ENCODE measurements around the gene PIGP.

The PIGP gene

DNA sequence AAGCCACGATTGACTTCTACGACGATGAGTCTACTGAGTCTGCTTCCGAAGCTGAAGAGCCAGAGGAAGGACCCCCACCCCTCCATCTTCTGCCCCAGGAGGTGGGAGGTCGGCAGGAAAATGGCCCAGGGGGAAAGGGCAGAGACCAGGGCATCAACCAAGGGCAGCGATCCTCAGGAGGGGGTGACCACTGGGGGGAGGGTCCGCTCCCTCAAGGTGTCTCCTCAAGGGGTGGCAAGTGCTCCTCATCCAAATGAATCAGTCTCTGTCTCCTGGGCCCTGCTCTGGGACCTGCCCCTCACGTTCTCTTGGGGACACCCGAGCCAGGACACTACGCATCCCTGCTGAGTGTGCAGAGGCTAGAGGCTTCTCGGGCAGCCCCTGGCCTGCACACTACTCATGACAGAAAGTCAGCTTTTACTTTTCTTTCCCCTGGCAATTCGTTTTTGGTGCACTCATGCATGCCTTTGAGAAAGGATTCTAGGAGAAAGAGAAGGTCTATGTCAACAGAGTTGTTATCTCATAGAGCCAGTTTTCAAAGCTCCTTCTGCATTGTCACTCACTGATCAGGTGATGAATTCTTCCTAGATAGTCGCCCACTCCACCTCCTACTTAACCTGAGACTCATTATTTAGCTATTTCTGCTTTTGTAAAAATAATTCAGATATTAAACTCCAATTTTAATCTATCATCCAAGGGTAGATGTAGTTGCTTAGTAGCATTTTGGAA lies 54.8 kb downstream of the PIGP start:
- DNase-seq (no peak), ATAC-seq (ENCODE audit: insufficient read depth, low read depth) (no peak)
- H3K4me2 ChIP-seq (ENCODE audit: insufficient read depth, low read length), result no peak overlapping the region
- no peaks in the 10 kb centered on the region for H3K9me3 ChIP-seq (ENCODE audit: insufficient read depth, low read length, severe bottlenecking)
- no peak overlapping the region for H3K4me3 ChIP-seq (ENCODE audit: low read depth in 1 of 2, low read length in 2 of 2)
- no peaks in the 10 kb centered on the region for H3K27me3 ChIP-seq (ENCODE audit: insufficient read depth, low read length, poor library complexity)
- no peak overlapping the region for H3K27ac ChIP-seq (ENCODE audit: low read length)
- TF ChIP-seq, protein P1, sequence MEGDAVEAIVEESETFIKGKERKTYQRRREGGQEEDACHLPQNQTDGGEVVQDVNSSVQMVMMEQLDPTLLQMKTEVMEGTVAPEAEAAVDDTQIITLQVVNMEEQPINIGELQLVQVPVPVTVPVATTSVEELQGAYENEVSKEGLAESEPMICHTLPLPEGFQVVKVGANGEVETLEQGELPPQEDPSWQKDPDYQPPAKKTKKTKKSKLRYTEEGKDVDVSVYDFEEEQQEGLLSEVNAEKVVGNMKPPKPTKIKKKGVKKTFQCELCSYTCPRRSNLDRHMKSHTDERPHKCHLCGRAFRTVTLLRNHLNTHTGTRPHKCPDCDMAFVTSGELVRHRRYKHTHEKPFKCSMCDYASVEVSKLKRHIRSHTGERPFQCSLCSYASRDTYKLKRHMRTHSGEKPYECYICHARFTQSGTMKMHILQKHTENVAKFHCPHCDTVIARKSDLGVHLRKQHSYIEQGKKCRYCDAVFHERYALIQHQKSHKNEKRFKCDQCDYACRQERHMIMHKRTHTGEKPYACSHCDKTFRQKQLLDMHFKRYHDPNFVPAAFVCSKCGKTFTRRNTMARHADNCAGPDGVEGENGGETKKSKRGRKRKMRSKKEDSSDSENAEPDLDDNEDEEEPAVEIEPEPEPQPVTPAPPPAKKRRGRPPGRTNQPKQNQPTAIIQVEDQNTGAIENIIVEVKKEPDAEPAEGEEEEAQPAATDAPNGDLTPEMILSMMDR (IDR thresholded peaks at IDR 0.05; ENCODE audit: borderline replicate concordance, extremely low read depth, low read length, poor library complexity, severe bottlenecking), result no peak
- TF ChIP-seq EZH2 (IDR thresholded peaks at IDR 0.05; ENCODE audit: borderline replicate concordance, low read depth, low read length, severe bottlenecking), result no peak
- H2AFZ ChIP-seq (ENCODE audit: low read depth, low read length), result no peak overlapping the region
- H3K4me1 ChIP-seq (ENCODE audit: insufficient read depth, low read length), result no peaks in the 10 kb centered on the region
- no peaks in the 10 kb centered on the region for H4K20me1 ChIP-seq (ENCODE audit: insufficient read depth, low read length)
- H3K79me2 ChIP-seq (ENCODE audit: insufficient read depth, low read length), result no peaks in the 10 kb centered on the region
- H3K36me3 ChIP-seq (ENCODE audit: insufficient read depth, low read length), result no peaks in the 10 kb centered on the region
- H3K9ac ChIP-seq (ENCODE audit: low read depth, low read length), result no peak overlapping the region
